ENCODE data around the gene CCDC6. TPM values are rescaled to one million over a fixed set of nuclear protein-coding genes. Genes with fewer than 3 reads are reported as not detected.

Gene CCDC6
- polyA plus RNA-seq, 2 of the 4 experiments (the other 2 are of a cell fraction), result 21.4 to 43.5 TPM

DNA sequence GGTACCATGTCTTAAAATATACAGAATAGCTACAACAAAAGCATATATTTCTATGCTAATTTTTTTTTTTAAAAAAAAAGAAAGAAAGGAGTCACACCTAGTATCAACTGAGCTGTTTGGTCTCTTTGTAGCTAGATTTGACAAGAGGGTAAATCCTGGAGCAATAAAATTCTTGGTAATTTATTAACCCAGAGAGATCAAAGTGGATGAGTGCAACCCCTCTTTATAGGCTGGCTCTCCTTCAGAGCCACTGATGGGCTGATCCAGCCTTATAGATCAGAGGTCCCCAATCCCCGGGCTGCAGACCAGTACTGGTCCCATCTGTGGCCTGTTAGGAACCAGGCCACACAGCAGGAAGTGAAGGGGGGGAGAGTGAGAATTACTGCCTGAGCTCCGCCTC, 133.3 kb downstream of the CCDC6 start:
- no peak overlapping the region for H3K4me3 ChIP-seq
- no peak overlapping the region for H3K27ac ChIP-seq
- H3K9me3 ChIP-seq, result no peaks in the 10 kb centered on the region; the same call in 2 of the 3 replicates
- 44% methylated on average over 2 of the region's 2 CpGs for WGBS (ENCODE audit: missing lambda C conversion rate)
- no peak overlapping the region for H3K4me2 ChIP-seq
- DNase-seq (ENCODE audit: low read depth in 1 of 2, low spot score in 1 of 2) (no peak), ATAC-seq (no peak), FAIRE-seq (no peak)
- no peak for TF ChIP-seq ZC3H11A (IDR thresholded peaks at IDR 0.05)
- no peak for TF ChIP-seq KDM1A (IDR thresholded peaks at IDR 0.05; ENCODE audit: low read depth)
- no peak for TF ChIP-seq ELK1 (IDR thresholded peaks at IDR 0.05; ENCODE audit: low read depth, low read length)
- TF ChIP-seq BHLHE40 (IDR thresholded peaks at IDR 0.05; ENCODE audit: low read depth, low read length), result no peak
- no peak for TF ChIP-seq MAX (IDR thresholded peaks at IDR 0.05)
- TF ChIP-seq NPAS2 (CRISPR knock-in tag; IDR thresholded peaks at IDR 0.05; ENCODE audit: borderline replicate concordance), result no peak
- TF ChIP-seq HOXB5 (CRISPR knock-in tag; IDR thresholded peaks at IDR 0.05), result no peak
- no peak for TF ChIP-seq ESRRA (IDR thresholded peaks at IDR 0.05; ENCODE audit: borderline replicate concordance, low read length)
- TF ChIP-seq CTCF (IDR thresholded peaks at IDR 0.05), result no peak
- no peak for TF ChIP-seq POLR2A (IDR thresholded peaks at IDR 0.05; ENCODE audit: low read length)
- no peak for TF ChIP-seq CBX2 (IDR thresholded peaks at IDR 0.05; ENCODE audit: borderline replicate concordance, low read depth)
- no peak for TF ChIP-seq HEYL (CRISPR knock-in tag; IDR thresholded peaks at IDR 0.05)
- TF ChIP-seq SREBF2 (IDR thresholded peaks at IDR 0.05), result no peak
- H3K4me1 ChIP-seq, result no peaks in the 10 kb centered on the region
- ChIA-PET POLR2A (no interaction called here), CTCF (no interaction called here)

GRCh38 chr10:59771162-59771807, 135.1 kb downstream of the CCDC6 start:
- POLR2A ChIA-PET, result no interaction called here
- Histone ChIP-seq H3K4me2 (no peak overlapping the region), H3K4me3 (no peak overlapping the region), H3K27ac (no peak overlapping the region), H3K9me3 (no peaks in the 10 kb centered on the region), H3K4me1 (no peaks in the 10 kb centered on the region)
- CTCF ChIA-PET, result no interaction called here
- ATAC-seq (no peak), DNase-seq (ENCODE audit: low read depth in 1 of 2, low spot score in 1 of 2) (no peak), FAIRE-seq (no peak)
- WGBS (ENCODE audit: missing lambda C conversion rate), result 36% methylated on average over 7 of the region's 7 CpGs
- no peak for TF ChIP-seq TP53 (CRISPR knock-in tag; IDR thresholded peaks at IDR 0.05)

DNA sequence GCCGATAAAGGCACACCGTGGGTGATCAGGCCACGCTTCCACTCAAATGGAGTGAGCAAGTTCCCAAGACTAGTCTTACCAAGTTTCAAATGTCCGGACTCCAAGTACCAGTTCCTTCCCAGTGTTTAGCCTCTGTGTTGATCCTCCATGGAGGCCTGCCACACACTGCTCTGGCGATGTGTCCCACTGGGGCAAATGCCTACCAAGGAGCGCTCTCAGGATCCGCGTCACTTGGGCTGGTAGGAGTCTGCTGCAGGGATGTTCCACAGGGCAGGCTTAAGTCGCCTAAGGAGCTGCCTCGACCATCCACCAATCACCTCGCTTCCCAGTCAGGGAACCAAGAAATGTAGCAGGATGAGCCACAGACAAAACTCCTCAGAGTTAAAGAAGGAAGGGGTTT, 135.7 kb downstream of the CCDC6 start:
- H3K27ac ChIP-seq, result no peak overlapping the region
- no peak overlapping the region for H3K4me2 ChIP-seq
- ChIA-PET POLR2A (no interaction called here), CTCF (no interaction called here)
- no peak for DNase-seq (ENCODE audit: low read depth in 1 of 2, low spot score in 1 of 2)
- FAIRE-seq, result no peak
- ATAC-seq, result no peak
- no peak overlapping the region for H3K4me3 ChIP-seq
- H3K4me1 ChIP-seq, result no peaks in the 10 kb centered on the region
- TF ChIP-seq MAX (IDR thresholded peaks at IDR 0.05) (no peak), NFE2L2 (conservative IDR thresholded peaks at IDR 0.05; ENCODE audit: low read length) (no peak), HEYL (CRISPR knock-in tag; IDR thresholded peaks at IDR 0.05) (no peak), MAFK (IDR thresholded peaks at IDR 0.05; ENCODE audit: partially characterized antibody) (no peak), PBX3 (IDR thresholded peaks at IDR 0.05) (no peak), CHD4 (IDR thresholded peaks at IDR 0.05; ENCODE audit: borderline replicate concordance) (no peak), RFX5 (IDR thresholded peaks at IDR 0.05) (no peak), EHF (CRISPR knock-in tag; IDR thresholded peaks at IDR 0.05) (no peak), FOSB (CRISPR knock-in tag; IDR thresholded peaks at IDR 0.05) (no peak), KDM5A (IDR thresholded peaks at IDR 0.05) (no peak), KDM1A (IDR thresholded peaks at IDR 0.05; ENCODE audit: low read depth) (no peak)
- TF ChIP-seq, protein P1, sequence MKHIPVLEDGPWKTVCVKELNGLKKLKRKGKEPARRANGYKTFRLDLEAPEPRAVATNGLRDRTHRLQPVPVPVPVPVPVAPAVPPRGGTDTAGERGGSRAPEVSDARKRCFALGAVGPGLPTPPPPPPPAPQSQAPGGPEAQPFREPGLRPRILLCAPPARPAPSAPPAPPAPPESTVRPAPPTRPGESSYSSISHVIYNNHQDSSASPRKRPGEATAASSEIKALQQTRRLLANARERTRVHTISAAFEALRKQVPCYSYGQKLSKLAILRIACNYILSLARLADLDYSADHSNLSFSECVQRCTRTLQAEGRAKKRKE (CRISPR knock-in tag; IDR thresholded peaks at IDR 0.05; ENCODE audit: low read depth), result no peak
- TF ChIP-seq, protein P2, sequence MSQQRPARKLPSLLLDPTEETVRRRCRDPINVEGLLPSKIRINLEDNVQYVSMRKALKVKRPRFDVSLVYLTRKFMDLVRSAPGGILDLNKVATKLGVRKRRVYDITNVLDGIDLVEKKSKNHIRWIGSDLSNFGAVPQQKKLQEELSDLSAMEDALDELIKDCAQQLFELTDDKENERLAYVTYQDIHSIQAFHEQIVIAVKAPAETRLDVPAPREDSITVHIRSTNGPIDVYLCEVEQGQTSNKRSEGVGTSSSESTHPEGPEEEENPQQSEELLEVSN (IDR thresholded peaks at IDR 0.05; ENCODE audit: borderline replicate concordance, low read depth), result no peak
- TF ChIP-seq, protein P3, sequence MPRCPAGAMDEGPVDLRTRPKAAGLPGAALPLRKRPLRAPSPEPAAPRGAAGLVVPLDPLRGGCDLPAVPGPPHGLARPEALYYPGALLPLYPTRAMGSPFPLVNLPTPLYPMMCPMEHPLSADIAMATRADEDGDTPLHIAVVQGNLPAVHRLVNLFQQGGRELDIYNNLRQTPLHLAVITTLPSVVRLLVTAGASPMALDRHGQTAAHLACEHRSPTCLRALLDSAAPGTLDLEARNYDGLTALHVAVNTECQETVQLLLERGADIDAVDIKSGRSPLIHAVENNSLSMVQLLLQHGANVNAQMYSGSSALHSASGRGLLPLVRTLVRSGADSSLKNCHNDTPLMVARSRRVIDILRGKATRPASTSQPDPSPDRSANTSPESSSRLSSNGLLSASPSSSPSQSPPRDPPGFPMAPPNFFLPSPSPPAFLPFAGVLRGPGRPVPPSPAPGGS (IDR thresholded peaks at IDR 0.05), result no peak
- TF ChIP-seq, protein P4, sequence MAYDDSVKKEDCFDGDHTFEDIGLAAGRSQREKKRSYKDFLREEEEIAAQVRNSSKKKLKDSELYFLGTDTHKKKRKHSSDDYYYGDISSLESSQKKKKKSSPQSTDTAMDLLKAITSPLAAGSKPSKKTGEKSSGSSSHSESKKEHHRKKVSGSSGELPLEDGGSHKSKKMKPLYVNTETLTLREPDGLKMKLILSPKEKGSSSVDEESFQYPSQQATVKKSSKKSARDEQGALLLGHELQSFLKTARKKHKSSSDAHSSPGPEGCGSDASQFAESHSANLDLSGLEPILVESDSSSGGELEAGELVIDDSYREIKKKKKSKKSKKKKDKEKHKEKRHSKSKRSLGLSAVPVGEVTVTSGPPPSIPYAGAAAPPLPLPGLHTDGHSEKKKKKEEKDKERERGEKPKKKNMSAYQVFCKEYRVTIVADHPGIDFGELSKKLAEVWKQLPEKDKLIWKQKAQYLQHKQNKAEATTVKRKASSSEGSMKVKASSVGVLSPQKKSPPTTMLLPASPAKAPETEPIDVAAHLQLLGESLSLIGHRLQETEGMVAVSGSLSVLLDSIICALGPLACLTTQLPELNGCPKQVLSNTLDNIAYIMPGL (CRISPR knock-in tag; IDR thresholded peaks at IDR 0.05; ENCODE audit: borderline replicate concordance), result no peak
- no peaks in the 10 kb centered on the region for H3K9me3 ChIP-seq
- 74% methylated on average over 11 of the region's 11 CpGs for WGBS (ENCODE audit: missing lambda C conversion rate)

Data from A549 (cell line).